Activated T-cell treated with anti-CD3 and anti-CD28 coated beads for 1 hour (primary cell): ENCODE measurements around the gene DICER1.
"Not testable (repeated sequence)": the region's sequence is repeated elsewhere in the genome, so short reads cannot be mapped to it uniquely, and the experiment has no call there.

ENCODE experiments used
- DNase-seq: peaks from one replicate; pipeline ENCODE4 v3.0.0-alpha.2; 2020; ENCODE audit warnings: low read depth

Gene DICER1

DNA sequence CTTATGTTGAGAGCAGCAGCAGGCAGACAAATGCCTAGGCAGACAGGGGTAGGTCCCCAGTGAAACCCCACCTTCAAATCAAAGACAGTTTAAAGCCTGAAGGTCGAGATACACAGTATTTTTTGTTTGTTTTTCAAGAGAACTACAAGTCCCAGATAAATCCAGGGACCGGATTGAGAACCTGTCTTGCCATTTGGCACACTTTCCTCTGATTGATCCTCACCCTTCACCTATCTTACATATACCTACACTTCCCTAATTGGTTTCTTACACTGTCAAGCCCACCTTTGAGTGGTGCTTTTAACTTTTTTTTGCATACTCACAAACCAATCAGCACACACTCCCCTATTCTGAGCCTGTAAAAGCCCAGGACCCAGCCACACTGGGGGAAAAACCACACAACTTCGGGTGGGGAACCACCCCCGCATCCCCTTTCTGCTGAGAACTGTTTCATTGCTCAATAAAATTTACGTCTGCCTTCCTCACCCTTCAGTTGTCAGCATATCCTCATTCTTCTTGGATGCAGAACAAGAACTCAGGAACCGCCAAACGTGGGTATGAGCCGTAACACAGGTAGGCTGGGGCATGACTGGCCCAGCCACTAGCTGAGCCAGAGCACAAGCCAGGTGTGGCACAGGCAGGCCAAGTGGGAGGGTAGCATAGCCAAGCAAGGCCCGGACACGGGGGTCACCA lies 11.1 kb downstream of the DICER1 start:
- no peak for DNase-seq

- DNase-seq = no peak
Observed at GRCh38 chr14:95144849-95145248, 12.5 kb downstream of the DICER1 start.

DNA sequence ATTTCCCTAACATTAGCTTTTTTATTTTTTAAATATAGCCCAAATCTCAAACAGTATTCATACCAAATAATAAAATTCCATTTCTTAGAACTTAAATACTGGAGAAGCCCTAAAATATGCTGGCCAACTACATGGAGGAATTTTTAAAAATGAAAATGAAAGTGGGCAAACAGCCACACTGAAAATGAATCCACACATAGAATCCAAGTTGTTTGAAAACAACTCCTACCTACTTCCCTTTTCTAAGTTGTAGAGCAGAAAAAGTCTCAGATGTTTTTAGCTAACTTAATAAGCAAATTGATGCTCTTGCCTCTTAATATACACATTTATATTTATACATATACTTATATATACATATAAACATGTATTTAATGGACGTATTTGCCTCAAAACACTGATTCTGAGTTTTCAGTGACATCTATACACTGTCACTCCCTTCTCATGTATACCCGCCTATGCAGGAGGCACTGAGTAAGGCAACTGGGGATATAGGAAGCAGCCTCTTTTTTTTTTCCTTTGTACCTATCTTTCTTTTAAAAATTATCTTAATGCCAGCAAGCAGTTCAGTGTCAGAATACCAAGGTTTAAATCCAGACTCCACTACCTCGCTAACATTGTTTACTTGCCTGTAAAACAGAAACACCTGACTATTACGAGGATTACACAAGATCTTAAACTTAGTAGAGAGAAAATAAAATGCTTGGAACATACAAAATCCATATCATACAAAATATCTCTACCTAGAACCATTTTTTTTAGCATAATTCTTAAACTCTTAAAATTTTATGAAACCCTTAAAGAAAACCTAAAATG lies 13.3 kb downstream of the DICER1 start:
- DNase-seq = no peak

GRCh38 chr14:95142208-95142607 lies 15.1 kb downstream of the DICER1 start:
- no peak for DNase-seq

DNA sequence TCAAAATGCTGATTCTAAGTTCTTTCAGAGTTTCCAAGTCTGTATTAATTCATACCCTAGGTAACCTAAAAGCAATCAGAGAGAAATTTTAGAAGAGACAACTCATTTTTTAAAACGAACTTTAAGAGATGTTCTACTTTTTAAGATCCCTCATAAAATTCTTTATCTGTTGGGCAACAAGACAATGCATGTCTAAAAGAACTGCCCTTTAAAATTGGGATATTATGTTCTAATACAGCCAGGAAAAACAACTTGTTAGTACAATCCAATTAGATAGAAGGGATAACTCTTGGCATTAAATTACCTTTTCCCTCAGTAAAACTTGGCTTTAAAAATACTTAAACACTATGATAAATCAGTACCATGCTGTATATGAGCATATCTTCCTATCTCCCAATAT lies 15.6 kb downstream of the DICER1 start:
- no peak for DNase-seq

- DNase-seq = no peak
Observed at GRCh38 chr14:95140060-95140858, 17.1 kb downstream of the DICER1 start.

- no peak for DNase-seq
Observed at GRCh38 chr14:95138876-95139275, 18.5 kb downstream of the DICER1 start.

GRCh38 chr14:95138455-95138854 lies 18.9 kb downstream of the DICER1 start:
- DNase-seq = not testable (repeated sequence)

DNA sequence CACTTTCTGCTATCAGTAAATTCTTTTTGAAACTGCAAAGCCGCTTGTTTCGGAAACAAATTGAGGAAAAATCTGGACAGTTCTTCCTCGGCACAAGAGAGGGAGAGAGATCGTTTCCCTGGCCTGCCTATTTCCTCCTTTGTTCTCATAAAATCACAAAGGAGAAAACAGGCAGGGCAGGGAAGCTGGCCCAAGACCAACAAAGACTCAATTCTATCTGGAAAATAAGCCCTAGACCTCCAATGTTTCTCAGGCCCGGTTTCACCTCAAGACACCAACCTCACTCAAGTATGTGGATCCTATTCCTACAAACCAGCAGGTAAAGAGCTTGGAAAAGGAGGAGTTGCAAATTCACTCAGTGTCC lies 19.5 kb downstream of the DICER1 start:
- no peak for DNase-seq

DNA sequence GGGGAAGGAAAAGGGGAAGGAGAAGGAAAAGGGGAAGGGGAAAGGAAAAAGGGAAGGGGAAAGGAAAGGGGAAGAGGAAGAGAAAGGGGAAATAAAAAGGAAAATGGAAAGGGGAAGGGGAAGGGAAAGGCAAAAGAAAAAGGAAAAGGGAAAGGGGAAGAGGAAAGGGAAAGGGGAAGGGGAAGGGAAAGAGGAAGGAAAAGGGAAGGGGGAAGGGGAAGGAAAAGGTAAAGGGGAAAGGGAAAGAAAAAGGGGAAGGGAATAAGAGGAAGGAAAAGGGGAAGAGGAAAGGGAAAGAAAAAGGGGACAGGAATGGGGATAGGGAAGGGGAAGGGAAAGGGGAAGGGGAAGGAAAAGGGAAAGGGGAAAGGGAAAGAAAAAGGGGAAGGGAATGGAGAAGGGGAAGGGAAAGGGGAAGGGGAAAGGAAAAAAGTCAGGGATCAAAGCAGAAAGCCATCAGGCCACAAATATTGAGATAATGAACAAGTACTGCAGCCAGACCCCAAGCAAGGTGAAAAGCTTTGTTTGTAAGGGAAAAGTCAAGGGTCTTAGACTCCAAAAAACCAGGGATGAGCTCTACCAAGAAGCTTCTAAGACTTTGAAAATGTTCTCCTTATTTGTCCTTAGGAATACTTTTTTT lies 20.0 kb downstream of the DICER1 start:
- no peak for DNase-seq

DNA sequence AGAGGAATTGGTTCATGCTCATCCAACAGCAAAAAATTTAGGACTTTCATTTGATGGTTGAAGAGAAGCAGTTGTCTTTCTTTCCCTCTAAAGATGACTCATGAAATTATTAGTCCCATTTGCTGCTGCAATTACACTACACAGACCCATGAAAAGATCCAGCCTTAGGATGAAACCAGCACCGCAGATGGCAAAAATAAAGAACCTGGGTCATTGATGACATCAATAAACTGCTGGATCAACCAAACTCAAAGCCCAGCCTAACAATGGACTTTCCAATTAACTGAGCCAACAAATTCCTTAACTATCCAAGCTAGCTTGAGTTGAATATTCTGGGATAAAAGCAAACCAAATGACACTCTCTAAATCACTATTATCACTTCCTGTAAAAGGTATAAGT lies 20.7 kb downstream of the DICER1 start:
- no peak for DNase-seq

- no peak for DNase-seq
Observed at GRCh38 chr14:95134304-95134933, 22.9 kb downstream of the DICER1 start.

GRCh38 chr14:95133282-95133681 lies 24.0 kb downstream of the DICER1 start:
- no peak for DNase-seq

DNA sequence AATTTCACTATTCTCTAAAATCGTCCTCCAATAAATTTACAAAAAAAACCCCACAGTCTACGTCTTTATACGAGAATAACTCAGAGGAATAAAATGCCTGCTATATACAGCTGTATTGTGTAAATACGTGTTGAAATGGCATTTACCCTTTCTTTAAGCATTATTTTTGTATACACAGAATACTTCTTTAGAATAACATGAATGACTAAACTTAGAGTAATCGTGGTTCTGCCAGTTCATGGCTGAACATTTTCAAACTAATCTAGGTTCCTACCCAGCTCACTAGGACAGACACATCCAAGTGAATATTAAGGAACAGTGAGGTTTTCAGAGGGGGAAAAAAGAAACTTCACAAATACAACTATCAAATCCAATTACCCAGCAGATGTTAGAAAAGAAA lies 24.6 kb downstream of the DICER1 start:
- no peak for DNase-seq

DNA sequence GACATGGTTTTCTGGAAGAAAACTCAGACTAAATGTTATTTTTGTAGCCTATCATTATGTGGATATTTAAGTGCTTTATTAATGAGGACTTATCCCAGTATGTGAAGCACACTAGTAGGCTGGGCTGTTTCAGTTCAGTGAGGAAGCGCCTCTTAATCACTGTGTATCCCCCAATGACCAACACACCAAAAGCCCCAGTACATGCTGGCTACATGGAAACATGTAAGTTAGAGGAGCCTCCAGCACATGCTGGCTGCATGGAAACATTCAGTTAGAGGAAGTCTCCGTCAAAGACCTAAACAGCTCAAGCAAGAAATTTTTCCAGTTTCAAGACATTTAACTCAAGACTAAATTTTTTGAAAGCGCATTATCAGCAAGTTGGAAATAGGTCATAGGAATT lies 26.8 kb downstream of the DICER1 start:
- DNase-seq = no peak

DNA sequence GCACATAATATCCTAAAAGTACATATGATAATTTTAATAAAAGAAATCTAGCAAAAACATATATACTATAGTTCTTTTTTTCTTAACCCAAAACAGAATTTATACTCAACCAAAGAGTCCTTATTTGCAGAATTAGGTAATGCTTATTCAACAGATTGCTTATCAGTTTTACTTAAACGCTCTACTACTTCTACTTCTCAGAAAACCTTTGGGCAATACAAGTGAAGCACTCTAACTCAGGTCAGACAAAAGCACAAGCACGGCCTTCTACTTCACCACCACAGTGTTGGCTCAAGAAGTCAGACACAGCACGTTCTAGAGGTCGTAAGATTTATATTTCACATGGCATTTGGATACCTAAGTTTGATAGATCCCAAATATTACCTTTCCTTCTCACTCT lies 29.2 kb downstream of the DICER1 start:
- no peak for DNase-seq

DNA sequence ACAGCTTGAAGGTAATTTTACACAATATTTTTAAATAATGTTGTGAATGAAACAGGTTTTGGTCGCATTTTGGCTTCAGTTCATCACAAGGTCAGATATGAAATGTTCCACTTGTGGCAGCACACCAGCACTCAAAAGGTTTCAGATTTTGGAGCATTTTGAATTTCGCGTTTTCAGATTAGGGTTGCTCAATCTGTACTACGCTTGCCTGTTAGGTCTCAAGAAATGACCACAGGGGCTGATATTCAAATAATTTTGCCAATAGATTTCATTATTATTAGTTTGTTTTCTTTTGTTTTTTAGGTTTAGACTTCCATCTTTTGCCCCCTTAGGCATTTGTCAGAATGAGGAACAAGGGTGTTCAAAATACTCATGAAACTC lies 29.8 kb downstream of the DICER1 start:
- no peak for DNase-seq

- no peak for DNase-seq
Observed at GRCh38 chr14:95126906-95127530, 30.3 kb downstream of the DICER1 start.

DNA sequence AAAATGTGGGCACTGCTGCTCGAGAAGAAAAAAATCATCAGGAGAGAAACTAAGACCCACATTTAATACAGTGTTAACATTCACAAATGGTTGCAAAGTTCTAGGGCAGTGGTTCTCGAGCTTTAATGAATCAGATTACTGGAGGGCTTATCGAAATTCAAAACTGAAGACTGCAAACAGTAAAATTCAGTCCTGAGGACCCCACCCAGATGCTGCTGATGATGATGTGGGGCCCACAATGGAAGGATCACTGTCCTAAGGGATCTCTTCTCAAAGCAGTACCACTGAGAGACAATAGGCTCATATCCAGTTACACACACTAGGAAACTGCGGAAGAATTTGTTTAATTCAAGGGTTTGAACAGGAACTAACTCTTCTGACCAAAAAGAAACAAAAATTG lies 31.4 kb downstream of the DICER1 start:
- DNase-seq = no peak

DNA sequence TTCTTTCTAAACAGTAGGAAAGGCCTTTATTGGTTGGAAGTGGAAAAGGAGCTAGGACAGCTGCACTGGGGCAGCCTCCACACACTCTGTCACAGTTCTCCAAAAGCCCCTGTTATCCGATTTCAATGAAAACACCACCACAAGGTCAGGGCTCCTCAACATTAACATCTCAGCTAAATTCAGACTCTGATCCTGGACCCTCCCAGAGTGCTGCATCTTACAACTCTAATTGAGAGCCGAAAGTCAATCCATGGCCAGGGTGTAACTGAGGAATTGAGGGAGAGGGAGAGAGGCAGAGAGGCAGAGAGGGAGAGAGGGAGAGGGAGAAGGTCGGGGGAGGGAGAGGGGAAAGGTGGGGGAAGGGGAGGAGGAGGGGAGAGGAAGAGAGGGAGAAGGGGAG lies 32.1 kb downstream of the DICER1 start:
- no peak for DNase-seq

- DNase-seq = no peak
Observed at GRCh38 chr14:95123891-95124579, 33.3 kb downstream of the DICER1 start.
